Measurements from ENCODE around the gene CACNA2D3.

The CACNA2D3 gene

DNA sequence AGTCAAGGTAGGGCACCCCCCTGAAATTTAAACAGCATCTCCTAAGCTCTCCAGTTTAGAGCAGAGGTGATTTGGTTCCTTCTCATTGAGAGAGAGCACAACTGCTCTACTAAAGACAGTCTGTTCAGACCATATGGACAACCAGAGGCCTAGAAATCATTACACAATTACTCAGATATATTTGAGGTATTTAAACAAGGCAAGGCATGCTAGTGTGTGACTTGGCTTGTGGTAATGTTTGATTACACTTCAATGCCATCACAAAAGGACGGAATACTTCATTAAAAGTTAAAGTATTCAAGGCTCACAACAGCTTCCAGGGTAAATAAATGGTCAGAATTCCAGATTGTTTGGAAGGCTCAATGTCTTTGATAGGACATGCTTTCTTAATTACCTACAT, 695.3 kb downstream of the CACNA2D3 start:
- Histone ChIP-seq H3F3A (ENCODE audit: insufficient read depth) (no peaks in the 10 kb centered on the region), H3K4me2 (ENCODE audit: low read depth, low read length, poor library complexity, severe bottlenecking) (no peak overlapping the region), H4K20me1 (ENCODE audit: low read depth, low read length) (no peaks in the 10 kb centered on the region), H3K36me3 (ENCODE audit: low read length) (no peaks in the 10 kb centered on the region), H3K9ac (ENCODE audit: low read length) (no peak overlapping the region), H3K27ac (ENCODE audit: low read depth, low read length) (no peak overlapping the region), H2AFZ (ENCODE audit: low read depth, low read length, severe bottlenecking) (no peak overlapping the region), H3K27me3 (ENCODE audit: low read length) (no peaks in the 10 kb centered on the region), H3K9me3 (ENCODE audit: insufficient read depth, low read length) (no peaks in the 10 kb centered on the region), H3K9me2 (replicated peaks; ENCODE audit: insufficient read depth, low read length) (no peaks in the 10 kb centered on the region), H3K79me2 (ENCODE audit: insufficient read depth, low read length) (no peaks in the 10 kb centered on the region), H3K4me3 (ENCODE audit: insufficient read depth, low read length, poor library complexity, severe bottlenecking) (no peak overlapping the region)
- TF ChIP-seq, protein P1, sequence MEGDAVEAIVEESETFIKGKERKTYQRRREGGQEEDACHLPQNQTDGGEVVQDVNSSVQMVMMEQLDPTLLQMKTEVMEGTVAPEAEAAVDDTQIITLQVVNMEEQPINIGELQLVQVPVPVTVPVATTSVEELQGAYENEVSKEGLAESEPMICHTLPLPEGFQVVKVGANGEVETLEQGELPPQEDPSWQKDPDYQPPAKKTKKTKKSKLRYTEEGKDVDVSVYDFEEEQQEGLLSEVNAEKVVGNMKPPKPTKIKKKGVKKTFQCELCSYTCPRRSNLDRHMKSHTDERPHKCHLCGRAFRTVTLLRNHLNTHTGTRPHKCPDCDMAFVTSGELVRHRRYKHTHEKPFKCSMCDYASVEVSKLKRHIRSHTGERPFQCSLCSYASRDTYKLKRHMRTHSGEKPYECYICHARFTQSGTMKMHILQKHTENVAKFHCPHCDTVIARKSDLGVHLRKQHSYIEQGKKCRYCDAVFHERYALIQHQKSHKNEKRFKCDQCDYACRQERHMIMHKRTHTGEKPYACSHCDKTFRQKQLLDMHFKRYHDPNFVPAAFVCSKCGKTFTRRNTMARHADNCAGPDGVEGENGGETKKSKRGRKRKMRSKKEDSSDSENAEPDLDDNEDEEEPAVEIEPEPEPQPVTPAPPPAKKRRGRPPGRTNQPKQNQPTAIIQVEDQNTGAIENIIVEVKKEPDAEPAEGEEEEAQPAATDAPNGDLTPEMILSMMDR (IDR thresholded peaks at IDR 0.05; ENCODE audit: insufficient read depth, low read length, poor library complexity, severe bottlenecking), result no peak
- TF ChIP-seq EZH2phosphoT487 (conservative IDR thresholded peaks at IDR 0.05; ENCODE audit: low read length), result no peak

DNA sequence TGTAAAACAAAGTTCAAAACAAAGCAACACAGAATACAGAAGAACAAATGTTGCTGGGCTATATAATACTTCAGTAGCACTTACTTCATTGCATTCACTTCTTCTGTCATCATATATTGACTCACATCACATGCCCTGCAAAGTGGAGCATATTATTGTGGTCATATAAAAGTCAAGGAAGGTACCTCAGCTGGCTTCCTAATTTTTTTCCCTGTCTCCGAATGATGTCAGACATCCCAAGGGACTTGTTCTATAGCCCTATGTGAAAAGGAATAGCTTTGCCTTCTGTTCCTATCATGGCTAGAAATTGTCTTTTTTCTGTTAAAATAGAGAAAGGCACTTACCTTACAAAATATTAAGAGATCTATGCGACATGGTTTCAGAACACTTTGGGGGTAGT, 696.1 kb downstream of the CACNA2D3 start:
- no peak overlapping the region for H3K4me2 ChIP-seq (ENCODE audit: low read depth, low read length, poor library complexity, severe bottlenecking)
- no peaks in the 10 kb centered on the region for H3K79me2 ChIP-seq (ENCODE audit: insufficient read depth, low read length)
- H2AFZ ChIP-seq (ENCODE audit: low read depth, low read length, severe bottlenecking), result no peak overlapping the region
- H3K27ac ChIP-seq (ENCODE audit: low read depth, low read length), result no peak overlapping the region
- no peak for TF ChIP-seq EZH2phosphoT487 (conservative IDR thresholded peaks at IDR 0.05; ENCODE audit: low read length)
- TF ChIP-seq, protein P1 (IDR thresholded peaks at IDR 0.05; ENCODE audit: insufficient read depth, low read length, poor library complexity, severe bottlenecking), result no peak
- H3K36me3 ChIP-seq (ENCODE audit: low read length), result no peaks in the 10 kb centered on the region
- no peaks in the 10 kb centered on the region for H3K9me2 ChIP-seq (replicated peaks; ENCODE audit: insufficient read depth, low read length)
- H3F3A ChIP-seq (ENCODE audit: insufficient read depth), result no peaks in the 10 kb centered on the region
- H3K27me3 ChIP-seq (ENCODE audit: low read length), result no peaks in the 10 kb centered on the region
- no peak overlapping the region for H3K9ac ChIP-seq (ENCODE audit: low read length)
- H3K4me3 ChIP-seq (ENCODE audit: insufficient read depth, low read length, poor library complexity, severe bottlenecking), result no peak overlapping the region
- no peaks in the 10 kb centered on the region for H3K9me3 ChIP-seq (ENCODE audit: insufficient read depth, low read length)
- no peaks in the 10 kb centered on the region for H4K20me1 ChIP-seq (ENCODE audit: low read depth, low read length)

DNA sequence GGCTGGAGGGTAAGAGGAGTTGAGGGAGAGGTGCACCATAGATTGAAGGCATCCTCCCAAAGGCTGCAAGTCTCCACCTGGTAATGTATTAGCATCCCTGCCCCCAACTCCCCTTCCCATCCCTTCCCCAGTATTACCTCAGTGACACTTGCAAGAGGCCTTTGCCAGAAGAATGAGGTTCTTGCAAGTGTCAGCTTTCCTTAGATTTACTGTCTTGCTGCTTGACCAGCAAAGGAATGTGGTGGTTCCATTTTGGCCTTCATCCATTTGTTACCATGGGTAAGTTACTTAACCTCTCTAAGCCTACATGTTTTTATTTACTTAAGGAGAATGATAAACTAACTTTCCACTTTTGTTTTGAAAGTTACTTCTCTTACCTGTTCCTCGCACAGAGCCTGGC, 696.6 kb downstream of the CACNA2D3 start:
- H3K36me3 ChIP-seq (ENCODE audit: low read length), result no peaks in the 10 kb centered on the region
- H3K4me3 ChIP-seq (ENCODE audit: insufficient read depth, low read length, poor library complexity, severe bottlenecking), result no peak overlapping the region
- H3K27ac ChIP-seq (ENCODE audit: low read depth, low read length), result no peak overlapping the region
- TF ChIP-seq EZH2phosphoT487 (conservative IDR thresholded peaks at IDR 0.05; ENCODE audit: low read length), result no peak
- TF ChIP-seq, protein P1 (IDR thresholded peaks at IDR 0.05; ENCODE audit: insufficient read depth, low read length, poor library complexity, severe bottlenecking), result no peak
- no peaks in the 10 kb centered on the region for H4K20me1 ChIP-seq (ENCODE audit: low read depth, low read length)
- H3K9me3 ChIP-seq (ENCODE audit: insufficient read depth, low read length), result no peaks in the 10 kb centered on the region
- H3K9me2 ChIP-seq (replicated peaks; ENCODE audit: insufficient read depth, low read length), result no peaks in the 10 kb centered on the region
- no peak overlapping the region for H3K9ac ChIP-seq (ENCODE audit: low read length)
- no peak overlapping the region for H2AFZ ChIP-seq (ENCODE audit: low read depth, low read length, severe bottlenecking)
- H3K27me3 ChIP-seq (ENCODE audit: low read length), result no peaks in the 10 kb centered on the region
- H3K79me2 ChIP-seq (ENCODE audit: insufficient read depth, low read length), result no peaks in the 10 kb centered on the region
- H3K4me2 ChIP-seq (ENCODE audit: low read depth, low read length, poor library complexity, severe bottlenecking), result no peak overlapping the region
- H3F3A ChIP-seq (ENCODE audit: insufficient read depth), result no peaks in the 10 kb centered on the region

Data from SU-DHL-6 (cell line).